H9 (cell line): ENCODE measurements around the gene DDRGK1. TPM values are rescaled to one million over a fixed set of nuclear protein-coding genes. Genes with fewer than 3 reads are reported as not detected.

ENCODE experiments used
- DNase-seq: peaks from one replicate; pipeline ENCODE4 v3.0.0-alpha.2; 2017
- H2AFZ ChIP-seq: one replicate; pipeline ENCODE4 v1.6.1; 2013; ENCODE audit warnings: mild to moderate bottlenecking, low read length, control low read depth, moderate library complexity
- H2AK5ac ChIP-seq: 2 replicates; pipeline ENCODE4 v1.6.1; 2013; ENCODE audit warnings: low read length, control low read depth, mixed read lengths; ENCODE audit not compliant: insufficient read length
- H2BK120ac ChIP-seq: one replicate; pipeline ENCODE4 v1.6.1; 2013; ENCODE audit warnings: low read depth, mild to moderate bottlenecking, low read length, control low read depth, inconsistent platforms; ENCODE audit not compliant: poor library complexity, severe bottlenecking
- H2BK12ac ChIP-seq: 2 replicates; pipeline ENCODE4 v1.6.1; 2013; ENCODE audit warnings: low read length, control low read depth, mixed read lengths, low read depth; ENCODE audit not compliant: insufficient read length
- H2BK15ac ChIP-seq: 2 replicates; pipeline ENCODE4 v1.6.1; 2013; ENCODE audit warnings: low read depth, low read length, control low read depth
- H2BK20ac ChIP-seq: one replicate; pipeline ENCODE4 v1.6.1; 2013; ENCODE audit warnings: low read depth, mild to moderate bottlenecking, low read length, control low read depth, inconsistent platforms; ENCODE audit not compliant: poor library complexity, severe bottlenecking
- H2BK5ac ChIP-seq: 2 replicates; pipeline ENCODE4 v1.6.1; 2013; ENCODE audit warnings: low read length, control low read depth, mixed read lengths; ENCODE audit not compliant: insufficient read length
- H3K14ac ChIP-seq: 2 replicates; pipeline ENCODE4 v1.6.1; 2013; ENCODE audit warnings: low read length, control low read depth; ENCODE audit not compliant: insufficient read depth
- H3K18ac ChIP-seq: 2 replicates; pipeline ENCODE4 v1.6.1; 2013; ENCODE audit warnings: low read depth, mild to moderate bottlenecking, mixed read lengths, low read length, control low read depth; ENCODE audit not compliant: insufficient read length
- H3K23ac ChIP-seq: 2 replicates; pipeline ENCODE4 v1.6.1; 2013; ENCODE audit warnings: low read length, control low read depth, mixed read lengths, low read depth; ENCODE audit not compliant: insufficient read length
- H3K23me2 ChIP-seq: 2 replicates; pipeline ENCODE4 v1.6.1; 2013; ENCODE audit warnings: low read depth, mild to moderate bottlenecking, mixed read lengths, low read length, control low read depth; ENCODE audit not compliant: insufficient read length, poor library complexity, severe bottlenecking
- H3K27ac ChIP-seq: 2 replicates; pipeline ENCODE4 v1.5.1; 2013; ENCODE audit warnings: low read length, control low read depth, mixed read lengths, low read depth; ENCODE audit not compliant: insufficient read length
- H3K27me3 ChIP-seq: 2 replicates; pipeline ENCODE4 v1.6.1; 2013; ENCODE audit warnings: low read length, control low read depth, inconsistent platforms; ENCODE audit not compliant: insufficient read depth
- H3K4ac ChIP-seq: 2 replicates; pipeline ENCODE4 v1.6.1; 2013; ENCODE audit warnings: low read depth, mild to moderate bottlenecking, control low read depth, inconsistent platforms, low read length, moderate library complexity
- H3K4me1 ChIP-seq: 2 replicates; pipeline ENCODE4 v1.6.1; 2013; ENCODE audit warnings: low read length, control low read depth, inconsistent platforms; ENCODE audit not compliant: insufficient read depth
- H3K4me2 ChIP-seq: 2 replicates; pipeline ENCODE4 v1.6.1; 2013; ENCODE audit warnings: low read length, control low read depth, mixed read lengths; ENCODE audit not compliant: insufficient read length, insufficient read depth
- H3K56ac ChIP-seq: 2 replicates; pipeline ENCODE4 v1.6.1; 2013; ENCODE audit warnings: low read depth, mild to moderate bottlenecking, mixed read lengths, low read length, control low read depth; ENCODE audit not compliant: insufficient read length
- H3K79me1 ChIP-seq: 2 replicates; pipeline ENCODE4 v1.6.1; 2013; ENCODE audit warnings: low read depth, mild to moderate bottlenecking, moderate library complexity, low read length, control low read depth, inconsistent platforms; ENCODE audit not compliant: insufficient read depth, poor library complexity, severe bottlenecking
- H3K79me2 ChIP-seq: 2 replicates; pipeline ENCODE4 v1.6.1; 2013; ENCODE audit warnings: low read length, control low read depth, inconsistent platforms; ENCODE audit not compliant: insufficient read depth
- H3K9ac ChIP-seq: 2 replicates; pipeline ENCODE4 v1.6.1; 2013; ENCODE audit warnings: low read length, control low read depth, mixed read lengths; ENCODE audit not compliant: insufficient read length; ENCODE audit errors: extremely low read depth
- H3K9me3 ChIP-seq: one replicate; pipeline ENCODE4 v1.6.1; 2013; ENCODE audit warnings: low read depth, low read length, inconsistent platforms; ENCODE audit not compliant: control insufficient read depth
- H3T11ph ChIP-seq: one replicate; pipeline ENCODE4 v1.6.1; 2013; ENCODE audit warnings: mild to moderate bottlenecking, low read length, control low read depth, inconsistent platforms
- H4K20me1 ChIP-seq: one replicate; pipeline ENCODE4 v1.6.1; 2013; ENCODE audit not compliant: control insufficient read depth, insufficient read length, insufficient read depth
- H4K5ac ChIP-seq: 2 replicates; pipeline ENCODE4 v1.6.1; 2013; ENCODE audit warnings: low read depth, mild to moderate bottlenecking, mixed read lengths, low read length, control low read depth; ENCODE audit not compliant: insufficient read length
- H4K8ac ChIP-seq: replicated peaks from 2 replicates; pipeline ENCODE4 v1.6.1; 2013; ENCODE audit warnings: low read length, control low read depth, mixed read lengths, low read depth; ENCODE audit not compliant: insufficient read length
- H4K91ac ChIP-seq: 2 replicates; pipeline ENCODE4 v1.6.1; 2013; ENCODE audit warnings: low read depth, mild to moderate bottlenecking, moderate library complexity, mixed read lengths, low read length, control low read depth; ENCODE audit not compliant: insufficient read length
- H3K27ac Mint-ChIP-seq, 3 experiments: 2 replicates in 2 of 3; 3 replicates in 1 of 3; pipeline ENCODE4 v1.8.0; 2020 to 2021; ENCODE audit warnings: mixed read lengths in 3 of 3, mild to moderate bottlenecking in 1 of 3, moderate library complexity in 1 of 3
- H3K27me3 Mint-ChIP-seq: 2 replicates; pipeline ENCODE4 v1.8.0; 2021; ENCODE audit warnings: low read depth, mild to moderate bottlenecking, moderate library complexity, mixed read lengths
- H3K36me3 Mint-ChIP-seq, 3 experiments: 2 replicates in 2 of 3; 3 replicates in 1 of 3; pipeline ENCODE4 v1.8.0; 2020 to 2021; ENCODE audit warnings: low read depth in 3 of 3, mixed read lengths in 3 of 3; ENCODE audit not compliant: insufficient read depth in 1 of 3
- H3K4me1 Mint-ChIP-seq, 2 experiments: 2 replicates each; pipeline ENCODE4 v1.8.0; 2020; ENCODE audit warnings: mixed read lengths in 2 of 2
- H3K4me3 Mint-ChIP-seq, 2 experiments: 2 replicates in 1 of 2; 3 replicates in 1 of 2; pipeline ENCODE4 v1.8.0; 2020 to 2021; ENCODE audit warnings: mild to moderate bottlenecking in 2 of 2, mixed read lengths in 2 of 2, moderate library complexity in 1 of 2
- H3K9me3 Mint-ChIP-seq, 2 experiments: 2 replicates in 1 of 2; 3 replicates in 1 of 2; pipeline ENCODE4 v1.8.0; 2020; ENCODE audit warnings: mild to moderate bottlenecking in 2 of 2, mixed read lengths in 2 of 2, moderate library complexity in 1 of 2
- CTCF ChIP-seq: fragments of 200-600 bp; sonication (generic); conservative IDR thresholded peaks from 3 replicates; pipeline ENCODE4 v1.8.0; 2021; ENCODE audit warnings: antibody characterized with exemption, mild to moderate bottlenecking
- WGBS: extraction: QIAGEN DNeasy Blood & Tissue Kit; methylation state at CpG from one replicate; pipeline ENCODE4 v1.1.7; 2013; ENCODE audit warnings: missing lambda C conversion rate, low lambda C conversion rate, mixed read lengths; ENCODE audit not compliant: insufficient read length; ENCODE audit errors: extremely low coverage; 5-methylcytosine and 5-hydroxymethylcytosine counted together
- total RNA-seq: library from RNA; stranded (reverse); gene quantifications from 2 replicates; pipeline ENCODE4 v1.2.1, GENCODE V29; 2021

Gene DDRGK1
- total RNA-seq, 1 experiment from 2014 or later, result 58.1 TPM

DNA sequence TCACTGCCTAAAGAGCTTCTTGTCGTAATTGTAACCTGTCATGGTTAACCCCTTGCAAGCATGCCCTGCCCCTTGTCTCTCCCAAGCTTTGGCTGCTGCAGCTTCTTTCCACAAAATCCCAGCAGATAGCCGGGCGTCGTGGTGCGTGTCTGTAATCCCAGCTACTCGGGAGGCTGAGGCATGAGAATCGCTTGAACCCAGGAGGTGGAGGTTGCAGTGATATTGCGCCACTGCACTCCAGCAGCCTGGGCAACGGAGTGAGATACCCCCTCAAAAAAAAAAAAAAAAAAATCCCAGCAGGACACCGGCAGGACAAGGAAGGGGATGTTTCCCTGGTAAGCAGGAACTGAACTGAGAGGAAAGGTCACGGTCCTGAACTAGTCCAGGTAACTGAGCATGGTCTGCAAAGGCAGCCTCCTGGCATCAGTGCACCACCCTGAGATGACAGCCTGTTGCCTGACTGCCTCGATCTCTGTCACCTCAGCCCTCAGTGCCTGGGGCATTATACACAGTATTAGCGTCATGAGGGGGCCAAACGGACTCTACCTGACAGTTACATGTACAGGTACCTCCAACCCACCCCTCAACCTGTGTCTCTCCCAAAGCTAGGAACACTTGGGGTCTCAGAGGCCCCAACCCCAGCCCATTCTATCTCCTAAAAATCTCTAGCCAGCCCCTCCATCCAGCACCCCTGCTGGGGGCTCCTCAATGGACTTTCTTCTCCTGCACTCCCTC is 32.9 kb downstream of the DDRGK1 start:
- Histone ChIP-seq H3K18ac (no peak overlapping the region), H3K27me3 (no peaks in the 10 kb centered on the region), H4K91ac (no peak overlapping the region), H2AK5ac (no peak overlapping the region), H4K20me1 (no peaks in the 10 kb centered on the region), H3K4ac (no peak overlapping the region), H3K4me1 (no peaks in the 10 kb centered on the region; the same call in 1 of the 2 replicates), H3T11ph (no peak overlapping the region), H2BK20ac (no peak overlapping the region), H3K9ac (no peak overlapping the region), H3K56ac (no peak overlapping the region), H3K23ac (no peak overlapping the region), H2BK12ac (no peak overlapping the region), H3K14ac (no peak overlapping the region), H2AFZ (no peak overlapping the region), H2BK120ac (no peak overlapping the region), H3K9me3 (no peaks in the 10 kb centered on the region), H2BK5ac (no peak overlapping the region), H3K79me2 (no peaks in the 10 kb centered on the region), H3K79me1 (no peaks in the 10 kb centered on the region), H4K8ac (no peak overlapping the region), H2BK15ac (no peak overlapping the region), H3K27ac (no peak overlapping the region), H3K23me2 (peaks cover 23% of the 10 kb centered on the region), H3K4me2 (no peak overlapping the region), H4K5ac (no peak overlapping the region)
- H3K27me3 Mint-ChIP-seq, result peaks cover 17% of the 10 kb centered on the region
- DNase-seq, result no peak
- H3K4me1 Mint-ChIP-seq, result peaks cover 39 to 51% of the 10 kb centered on the region in 2 experiments
- whole genome bisulfite sequencing, result no CpG with 5 or more reads among the region's 14 CpGs
- no peak overlapping the region for H3K27ac Mint-ChIP-seq
- no peaks in the 10 kb centered on the region; a peak in 1 of 5 replicates for H3K9me3 Mint-ChIP-seq
- peak overlapping the region; percentile 61 to 83 for H3K4me3 Mint-ChIP-seq
- no peak for TF ChIP-seq CTCF
- peaks cover 2 to 4% (median 4%) of the 10 kb centered on the region in 3 experiments; a peak in 4 of 7 replicates for H3K36me3 Mint-ChIP-seq
